ENCODE data around the gene USP32. TPM values are rescaled to one million over a fixed set of nuclear protein-coding genes. Genes with fewer than 3 reads are reported as not detected.
"Not testable (repeated sequence)": the region's sequence is repeated elsewhere in the genome, so short reads cannot be mapped to it uniquely, and the experiment has no call there.

USP32 gene
- polyA plus RNA-seq, 4 donors: 38.1 to 47.9 (median 41.4) TPM

- not testable (repeated sequence) for DNase-seq (ENCODE audit: low read depth in 4 of 4, low spot score in 2 of 4)
These were observed 13.7 kb downstream of the USP32 start for GRCh38 chr17:60378187-60378586.

- no peak for DNase-seq (ENCODE audit: low read depth in 4 of 4, low spot score in 2 of 4)
These were observed 19.0 kb downstream of the USP32 start for GRCh38 chr17:60372790-60373483.

- no peak for DNase-seq (ENCODE audit: low read depth in 4 of 4, low spot score in 2 of 4)
These were observed 20.0 kb downstream of the USP32 start for GRCh38 chr17:60371818-60372510.

- no peak for DNase-seq (ENCODE audit: low read depth in 4 of 4, low spot score in 2 of 4)
These were observed 20.5 kb downstream of the USP32 start for GRCh38 chr17:60371416-60371815.

GRCh38 chr17:60369727-60370126 lies 22.2 kb downstream of the USP32 start:
- DNase-seq (ENCODE audit: low read depth in 4 of 4, low spot score in 2 of 4): no peak

- DNase-seq (ENCODE audit: low read depth in 4 of 4, low spot score in 2 of 4): no peak
These were observed 28.1 kb downstream of the USP32 start for GRCh38 chr17:60363700-60364405.

- no peak for DNase-seq (ENCODE audit: low read depth in 4 of 4, low spot score in 2 of 4)
These were observed 29.6 kb downstream of the USP32 start for GRCh38 chr17:60362329-60362728.

GRCh38 chr17:60361889-60362288 lies 30.0 kb downstream of the USP32 start:
- DNase-seq (ENCODE audit: low read depth in 4 of 4, low spot score in 2 of 4): no peak

- DNase-seq (ENCODE audit: low read depth in 4 of 4, low spot score in 2 of 4): no peak
These were observed 32.5 kb downstream of the USP32 start for GRCh38 chr17:60359415-60359814.

GRCh38 chr17:60358606-60359225 lies 33.2 kb downstream of the USP32 start:
- no peak for DNase-seq (ENCODE audit: low read depth in 4 of 4, low spot score in 2 of 4)

- DNase-seq (ENCODE audit: low read depth in 4 of 4, low spot score in 2 of 4): no peak
These were observed 35.0 kb downstream of the USP32 start for GRCh38 chr17:60356940-60357339.

- no peak for DNase-seq (ENCODE audit: low read depth in 4 of 4, low spot score in 2 of 4)
These were observed 36.0 kb downstream of the USP32 start for GRCh38 chr17:60355663-60356594.

GRCh38 chr17:60354223-60354622 lies 37.7 kb downstream of the USP32 start:
- DNase-seq (ENCODE audit: low read depth in 4 of 4, low spot score in 2 of 4): no peak

- DNase-seq (ENCODE audit: low read depth in 4 of 4, low spot score in 2 of 4): no peak
These were observed 38.2 kb downstream of the USP32 start for GRCh38 chr17:60353773-60354172.

- no peak for DNase-seq (ENCODE audit: low read depth in 4 of 4, low spot score in 2 of 4)
These were observed 39.4 kb downstream of the USP32 start for GRCh38 chr17:60352569-60352968.

- no peak for DNase-seq (ENCODE audit: low read depth in 4 of 4, low spot score in 2 of 4)
These were observed 39.9 kb downstream of the USP32 start for GRCh38 chr17:60352071-60352470.

GRCh38 chr17:60351012-60351695 lies 40.8 kb downstream of the USP32 start:
- DNase-seq (ENCODE audit: low read depth in 4 of 4, low spot score in 2 of 4): no peak

- no peak for DNase-seq (ENCODE audit: low read depth in 4 of 4, low spot score in 2 of 4)
These were observed 43.3 kb downstream of the USP32 start for GRCh38 chr17:60348616-60349015.

- DNase-seq (ENCODE audit: low read depth in 4 of 4, low spot score in 2 of 4): no peak
These were observed 46.7 kb downstream of the USP32 start for GRCh38 chr17:60345233-60345632.

GRCh38 chr17:60342492-60342891 lies 49.4 kb downstream of the USP32 start:
- DNase-seq (ENCODE audit: low read depth in 4 of 4, low spot score in 2 of 4): not testable (repeated sequence)

All from left renal cortex interstitium (tissue), 4 donors.